Activated T-helper 9 cell treated with anti-CD3 and anti-CD28 coated beads, Interleukin-2, amount 50 U/mL, for 16 hours (primary cell): ENCODE data around the gene EPHB2.

Experiments
- DNase-seq: peaks from one replicate; pipeline ENCODE4 v3.0.0-alpha.2; 2020; ENCODE audit warnings: low read depth

Gene EPHB2

GRCh38 chr1:22781483-22781882 lies 70.8 kb downstream of the EPHB2 start:
- DNase-seq = no peak

- DNase-seq = no peak
These were observed 71.8 kb downstream of the EPHB2 start for GRCh38 chr1:22782406-22782805.

- DNase-seq = no peak
These were observed 73.7 kb downstream of the EPHB2 start for GRCh38 chr1:22784317-22784716.

GRCh38 chr1:22784737-22785136 lies 74.1 kb downstream of the EPHB2 start:
- DNase-seq = no peak

- DNase-seq = no peak
These were observed 75.5 kb downstream of the EPHB2 start for GRCh38 chr1:22786101-22786500.

GRCh38 chr1:22786719-22787489 lies 76.3 kb downstream of the EPHB2 start:
- no peak for DNase-seq

- DNase-seq = no peak
These were observed 77.0 kb downstream of the EPHB2 start for GRCh38 chr1:22787636-22788035.

GRCh38 chr1:22788254-22788661 lies 77.6 kb downstream of the EPHB2 start:
- no peak for DNase-seq

GRCh38 chr1:22789356-22789994 lies 78.8 kb downstream of the EPHB2 start:
- no peak for DNase-seq

GRCh38 chr1:22790232-22791008 lies 79.8 kb downstream of the EPHB2 start:
- no peak for DNase-seq

GRCh38 chr1:22791831-22792347 lies 81.2 kb downstream of the EPHB2 start:
- DNase-seq = no peak

- no peak for DNase-seq
These were observed 81.9 kb downstream of the EPHB2 start for GRCh38 chr1:22792396-22793160.

- no peak for DNase-seq
These were observed 83.0 kb downstream of the EPHB2 start for GRCh38 chr1:22793647-22794046.

- DNase-seq = no peak
These were observed 84.2 kb downstream of the EPHB2 start for GRCh38 chr1:22794647-22795365.

- DNase-seq = no peak
These were observed 84.7 kb downstream of the EPHB2 start for GRCh38 chr1:22795366-22795714.

GRCh38 chr1:22796642-22797041 lies 86.0 kb downstream of the EPHB2 start:
- DNase-seq = no peak

- no peak for DNase-seq
These were observed 87.4 kb downstream of the EPHB2 start for GRCh38 chr1:22798083-22798482.

GRCh38 chr1:22799971-22800370 lies 89.3 kb downstream of the EPHB2 start:
- DNase-seq = no peak

GRCh38 chr1:22800629-22801028 lies 90.0 kb downstream of the EPHB2 start:
- no peak for DNase-seq

GRCh38 chr1:22801347-22801746 lies 90.7 kb downstream of the EPHB2 start:
- DNase-seq = no peak

GRCh38 chr1:22801761-22802160 lies 91.1 kb downstream of the EPHB2 start:
- DNase-seq = no peak
